ENCODE measurements around the gene ACBD4. TPM values are rescaled to one million over a fixed set of nuclear protein-coding genes. Genes with fewer than 3 reads are reported as not detected.

ACBD4 gene
- total and polyA plus RNA-seq, 2 of the 4 experiments (the other 2 are of a cell fraction) = 2.3 to 5.7 TPM

- no peak overlapping the region for H4K5ac ChIP-seq (ENCODE audit: low read depth, low read length)
- intact Hi-C loops (cut with micrococcal nuclease) (no loop called here), dilution Hi-C loops (cut with HindIII; ENCODE audit: low sequenced_read_pairs, unreplicated experiment) (no loop called here), in situ Hi-C loops (cut with MboI; ENCODE audit: low sequenced_read_pairs) (no loop called here)
- no peak overlapping the region for H3K9ac ChIP-seq (ENCODE audit: low read depth, low read length)
- POLR2A ChIA-PET (ENCODE audit: unreplicated experiment) = no interaction called here
- no peak overlapping the region for H3K14ac ChIP-seq (replicated peaks; ENCODE audit: low read depth, low read length)
- H3K9me3 ChIP-seq (ENCODE audit: control insufficient read depth, insufficient read depth, low read length) = no peaks in the 10 kb centered on the region
- no peak overlapping the region for H2AFZ ChIP-seq (replicated peaks; ENCODE audit: low read length, poor library complexity)
- H4K8ac ChIP-seq (ENCODE audit: low read depth in 2 of 2, low read length in 2 of 2) = no peak overlapping the region
- CTCF ChIA-PET = interaction anchor here (1.2 kb wide), 1 partner anchor 79 kb away, joined by 3 read pairs; no protein-coding TSS in a partner anchor
- H3K4me1 ChIP-seq (ENCODE audit: control insufficient read depth, insufficient read depth, low read length) = peaks cover 13% of the 10 kb centered on the region
- ATAC-seq (ENCODE audit: low read depth) (no peak), DNase-seq (no peak)
- no peak overlapping the region for H3K18ac ChIP-seq (ENCODE audit: low read depth, low read length)
- H3K36me3 ChIP-seq (ENCODE audit: control insufficient read depth, insufficient read depth, low read length) = peaks cover 28% of the 10 kb centered on the region; the same call in 1 of the 2 replicates
- H2BK120ac ChIP-seq (ENCODE audit: low read depth, low read length) = no peak overlapping the region
- H2BK15ac ChIP-seq (ENCODE audit: low read depth, low read length) = no peak overlapping the region
- H2BK20ac ChIP-seq (ENCODE audit: low read depth, low read length) = no peak overlapping the region
- peaks cover 17 to 25% of the 10 kb centered on the region in 2 experiments for H3K79me1 ChIP-seq (ENCODE audit: low read depth in 1 of 2, low read length in 2 of 2)
- H2AK9ac ChIP-seq (replicated peaks; ENCODE audit: low read depth, low read length, poor library complexity) = no peak overlapping the region
- no peaks in the 10 kb centered on the region for H3K27me3 ChIP-seq (ENCODE audit: control insufficient read depth, insufficient read depth, low read length)
- H3K4me2 ChIP-seq (ENCODE audit: low read depth, low read length) = no peak overlapping the region
- H2AK5ac ChIP-seq (ENCODE audit: low read depth, low read length) = no peak overlapping the region
- H3K27ac ChIP-seq (ENCODE audit: insufficient read depth, low read length) = no peak overlapping the region
- H3K56ac ChIP-seq (ENCODE audit: extremely low read depth, insufficient read depth, low read length) = no peak overlapping the region
- H3K9me1 ChIP-seq (ENCODE audit: insufficient read depth, low read length) = peaks cover 10% of the 10 kb centered on the region; the same call in 1 of the 2 replicates
- no peak overlapping the region for H2BK5ac ChIP-seq (ENCODE audit: low read depth, low read length, poor library complexity, severe bottlenecking)
- WGBS, 2 experiments (ENCODE audit: extremely low coverage in 2 of 2, insufficient read length in 1 of 2) = 99% methylated on average over 8 of the region's 23 CpGs; no CpG with 5 or more reads in 1 of the 2 experiments
- no peak overlapping the region for H3K4me3 ChIP-seq (ENCODE audit: insufficient read depth, low read depth, low read length)
- no peak overlapping the region for H3K4ac ChIP-seq (ENCODE audit: low read depth, low read length)
- no peak overlapping the region for H4K91ac ChIP-seq (ENCODE audit: insufficient read depth, low read depth, low read length)
- no peak for TF ChIP-seq MAZ (IDR thresholded peaks at IDR 0.05; ENCODE audit: borderline replicate concordance, low read depth, low read length)
- TF ChIP-seq CTCF (conservative IDR thresholded peaks at IDR 0.05; ENCODE audit: low read depth, low read length) = no peak
- TF ChIP-seq MAFK (IDR thresholded peaks at IDR 0.05; ENCODE audit: low read depth, low read length) = no peak
- TF ChIP-seq RAD21 (IDR thresholded peaks at IDR 0.05; ENCODE audit: low read length) = no peak
- no peak for TF ChIP-seq USF2 (IDR thresholded peaks at IDR 0.05; ENCODE audit: low read depth, low read length)
- TF ChIP-seq CHD1 (IDR thresholded peaks at IDR 0.05; ENCODE audit: low read depth, low read length) = no peak
- TF ChIP-seq SMC3 (IDR thresholded peaks at IDR 0.05; ENCODE audit: low read depth, low read length) = no peak
- TF ChIP-seq BHLHE40 (IDR thresholded peaks at IDR 0.05; ENCODE audit: low read depth, low read length) = no peak
- no peak for TF ChIP-seq RCOR1 (IDR thresholded peaks at IDR 0.05; ENCODE audit: insufficient replicate concordance, low read length)
- TF ChIP-seq NFE2L2 (IDR thresholded peaks at IDR 0.05; ENCODE audit: low read depth, low read length) = no peak
- TF ChIP-seq FOS (IDR thresholded peaks at IDR 0.05; ENCODE audit: low read depth, low read length) = no peak
- no peak for TF ChIP-seq RFX5 (IDR thresholded peaks at IDR 0.05; ENCODE audit: low read depth, low read length)
- no peak for TF ChIP-seq POLR2A (IDR thresholded peaks at IDR 0.05; ENCODE audit: low read depth, low read length)
- TF ChIP-seq CEBPB (IDR thresholded peaks at IDR 0.05; ENCODE audit: low read depth, low read length) = no peak
- no peak for TF ChIP-seq MXI1 (IDR thresholded peaks at IDR 0.05; ENCODE audit: borderline replicate concordance, low read depth, low read length)
- TF ChIP-seq ELK1 (IDR thresholded peaks at IDR 0.05; ENCODE audit: borderline replicate concordance, low read depth, low read length) = no peak
- no peaks in the 10 kb centered on the region for H4K20me1 ChIP-seq (ENCODE audit: insufficient read depth, low read length)
- BruUV-seq (replicated peaks) = no TSS peak
- no peak overlapping the region for H3K23ac ChIP-seq (ENCODE audit: low read depth, low read length)
Measured at GRCh38 chr17:45118691-45119090, 16.8 kb upstream of the ACBD4 start.

Data from IMR-90 (cell line).